Mammary epithelial cell (primary cell): ENCODE data around the gene B4GALT2.

Experiments used
- CTCF ChIP-seq, 2 donors: IDR thresholded peaks in 1 of 2; conservative IDR thresholded peaks in 1 of 2; 2 replicates each; pipeline ENCODE4 v1.5.1; 2011 to 2012; ENCODE audit warnings: inconsistent platforms in 2 of 2, low read length in 2 of 2, mild to moderate bottlenecking in 2 of 2, control low read depth in 1 of 2, low read depth in 1 of 2; ENCODE audit not compliant: insufficient read depth in 1 of 2; ENCODE audit errors: extremely low read depth in 1 of 2
- EZH2 ChIP-seq: IDR thresholded peaks from 2 replicates; pipeline ENCODE4 v1.6.1; 2012; ENCODE audit warnings: low read length, inconsistent platforms, borderline replicate concordance

DNA sequence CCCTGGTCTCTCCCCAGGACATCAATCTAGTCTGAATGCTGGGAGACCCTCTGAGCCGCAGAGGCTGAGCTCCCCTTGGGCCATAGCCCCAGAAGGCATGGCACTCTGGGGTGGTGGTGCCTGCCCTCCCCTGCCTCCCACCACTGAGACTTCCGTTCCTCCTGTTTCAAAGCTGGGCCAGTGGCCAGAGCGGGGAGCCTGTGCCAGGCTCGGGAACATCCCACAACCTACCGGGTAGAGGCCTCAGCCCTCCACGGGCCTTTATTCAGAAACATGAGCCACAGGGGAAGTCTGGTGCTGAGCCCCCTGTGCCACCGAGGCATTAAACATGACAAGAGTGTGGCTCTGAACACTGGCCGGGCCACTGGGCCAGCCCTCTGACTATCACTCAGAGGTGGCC lies 20.4 kb downstream of the B4GALT2 start:
- TF ChIP-seq CTCF (conservative IDR thresholded peaks at IDR 0.05 in 1 of 2, IDR thresholded peaks at IDR 0.05 in 1 of 2; ENCODE audit: extremely low read depth in 1 of 2, insufficient read depth in 1 of 2, low read depth in 1 of 2, low read length in 2 of 2) (no peak), EZH2 (no peak)
